SK-N-MC (cell line): Measurements from ENCODE around the gene SLC9A3.

Experiments used
- FOXP2 ChIP-seq: optimal IDR thresholded peaks from 2 replicates; pipeline ENCODE3; 2011; ENCODE audit warnings: mild to moderate bottlenecking, moderate library complexity; ENCODE audit not compliant: insufficient read depth; ENCODE audit errors: extremely low read length, control extremely low read depth
- POLR2AphosphoS5 ChIP-seq: IDR thresholded peaks from 2 replicates; pipeline ENCODE4 v1.6.1; 2012; ENCODE audit warnings: mild to moderate bottlenecking, low read depth, low read length, borderline replicate concordance

DNA sequence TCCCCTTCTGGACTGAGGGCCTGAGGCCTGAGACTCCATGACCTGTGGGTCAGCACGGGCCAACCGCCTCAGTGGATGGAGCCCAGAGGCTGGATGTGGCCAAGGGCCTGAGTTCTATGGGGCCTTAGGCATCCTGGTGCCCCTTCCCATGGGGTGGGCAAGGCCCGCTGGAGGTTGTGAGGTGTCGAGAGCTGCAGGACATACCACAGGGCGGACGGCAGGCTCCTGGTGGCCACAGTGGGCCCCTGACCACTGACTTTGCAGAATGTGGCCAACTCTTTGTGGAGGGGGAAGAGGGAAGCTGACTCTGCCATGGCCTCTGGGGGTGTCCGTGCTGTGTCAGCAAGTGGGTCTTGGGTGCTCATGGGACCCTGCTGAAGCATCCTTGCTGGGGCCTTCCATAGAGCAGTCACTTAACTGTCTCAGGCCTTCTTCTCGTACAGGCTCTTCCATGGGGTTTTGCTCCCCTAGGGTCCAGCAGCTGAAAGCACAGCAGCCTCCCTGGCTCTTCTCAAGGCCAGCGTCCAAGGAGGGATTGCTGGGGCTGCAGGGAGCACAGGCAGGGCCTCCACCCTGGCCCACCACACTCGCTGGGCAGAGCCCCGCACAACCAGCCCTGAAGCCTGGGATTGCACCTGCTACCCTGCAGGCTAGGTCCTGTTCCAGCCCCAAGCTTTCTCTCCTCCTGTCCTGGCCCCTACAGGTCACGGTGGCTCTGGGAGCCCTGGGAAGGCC is 21.6 kb upstream of the SLC9A3 start:
- no peak for TF ChIP-seq POLR2AphosphoS5
- no peak for TF ChIP-seq FOXP2
